Tibial nerve (tissue), 4 donors: ENCODE data around the gene HADHA. TPM values are rescaled to one million over a fixed set of nuclear protein-coding genes. Genes with fewer than 3 reads are reported as not detected.

Experiments used
- DNase-seq, 2 donors: peaks; one replicate each; pipeline ENCODE4 v3.0.0-alpha.2; 2019; ENCODE audit warnings: low spot score in 2 of 2
- H3K27ac ChIP-seq, 4 donors: fragments of 200-600 bp; sonication (generic) in 3 of 4; one replicate each; pipeline ENCODE4 v1.5.1; 2017 to 2019; ENCODE audit warnings: mild to moderate bottlenecking in 1 of 4
- H3K27me3 ChIP-seq, 2 donors: fragments of 200-600 bp; sonication (generic) in 1 of 2; one replicate each; pipeline versions ENCODE4 v1.5.1 to v1.6.0; 2017 to 2019
- H3K36me3 ChIP-seq, 3 donors: fragments of 200-600 bp; sonication (generic); one replicate each; pipeline ENCODE4 v1.5.1; 2018 to 2019
- H3K4me1 ChIP-seq, 4 donors: fragments of 200-600 bp; sonication (generic) in 3 of 4; one replicate each; pipeline ENCODE4 v1.5.1; 2017 to 2019
- H3K4me3 ChIP-seq, 4 donors: fragments of 200-600 bp; sonication (generic) in 3 of 4; one replicate each; pipeline ENCODE4 v1.5.1; 2017 to 2019; ENCODE audit warnings: mild to moderate bottlenecking in 1 of 4, moderate library complexity in 1 of 4
- H3K9me3 ChIP-seq, 4 donors: fragments of 200-600 bp; sonication (generic) in 3 of 4; one replicate each; pipeline ENCODE4 v1.5.1; 2017 to 2019
- EP300 ChIP-seq, 2 donors: sonication (generic); formaldehyde crosslinking; IDR thresholded peaks; one replicate each; pipeline ENCODE4 v1.6.1; 2017; ENCODE audit warnings: antibody characterized with exemption in 2 of 2, mild to moderate bottlenecking in 1 of 2
- POLR2A ChIP-seq, 2 donors: fragments of 450-650 bp; IDR thresholded peaks; one replicate each; pipeline ENCODE4 v1.6.1; 2017; ENCODE audit warnings: antibody characterized with exemption in 2 of 2, mild to moderate bottlenecking in 2 of 2, moderate library complexity in 2 of 2
- WGBS, 2 donors: methylation state at CpG; one replicate each; pipeline ENCODE4 v1.1.5; 2018; 5-methylcytosine and 5-hydroxymethylcytosine counted together
- total RNA-seq, 4 donors: library from RNA; depleted of rRNA; stranded (reverse); fragments of >200 nt; gene quantifications; one replicate each; pipeline ENCODE4 v1.1.0, GENCODE V29; 2016
- TF ChIP-seq, protein P1 (sequence below), 5 experiments: fragments of 200-600 bp in 3 of 5; fragments of 450-650 bp in 2 of 5; sonication (generic) in 3 of 5; IDR thresholded peaks; one replicate each; pipeline ENCODE4 v1.5.1; 2016 to 2019; ENCODE audit warnings: antibody characterized with exemption in 5 of 5, mild to moderate bottlenecking in 3 of 5, moderate library complexity in 2 of 5

HADHA gene
- total RNA-seq, 4 donors from 2014 or later = 91.8 to 115 (median 104) TPM

DNA sequence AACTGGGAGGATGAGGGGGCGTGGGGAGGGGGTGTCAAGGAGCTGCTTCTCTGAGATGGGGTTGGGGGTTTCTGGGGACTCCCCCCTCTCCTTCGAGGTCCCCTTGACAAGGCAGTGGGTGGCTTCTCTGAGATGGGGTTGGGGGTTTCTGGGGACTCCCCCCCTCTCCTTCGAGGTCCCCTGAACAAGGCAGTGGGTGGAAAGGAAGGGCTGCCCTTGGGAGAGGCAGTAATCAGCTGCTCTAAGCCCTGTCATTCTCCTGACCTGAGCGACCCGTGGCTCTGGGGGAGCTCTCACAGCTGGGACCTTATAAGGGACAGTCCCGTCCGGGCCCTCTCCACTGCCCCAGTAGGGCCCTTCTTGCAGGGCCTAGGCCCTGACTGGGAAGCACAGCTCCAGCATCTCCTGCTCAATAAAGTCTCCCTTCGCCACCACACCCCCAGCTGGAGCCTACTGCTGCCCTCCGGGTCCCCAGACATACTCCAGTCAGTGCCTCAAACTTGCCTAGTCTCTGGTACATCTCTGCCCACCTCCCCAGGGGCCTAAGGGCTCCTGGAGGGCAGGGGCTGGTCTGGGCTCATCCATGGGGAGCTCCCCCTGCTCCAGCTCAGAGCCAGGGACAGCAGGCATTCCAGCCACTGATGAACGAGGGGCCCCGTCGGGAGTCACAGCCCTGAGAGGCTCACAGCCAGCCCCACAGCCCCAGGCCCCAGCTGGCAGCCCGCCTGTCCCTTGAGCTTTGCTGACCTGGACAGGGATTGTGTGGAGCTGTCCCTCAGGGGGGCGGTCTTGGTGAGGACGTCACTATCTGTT, 68.8 kb downstream of the HADHA start:
- TF ChIP-seq POLR2A (IDR thresholded peaks at IDR 0.05) (no peak), EP300 (IDR thresholded peaks at IDR 0.05) (no peak)
- TF ChIP-seq, protein P1, sequence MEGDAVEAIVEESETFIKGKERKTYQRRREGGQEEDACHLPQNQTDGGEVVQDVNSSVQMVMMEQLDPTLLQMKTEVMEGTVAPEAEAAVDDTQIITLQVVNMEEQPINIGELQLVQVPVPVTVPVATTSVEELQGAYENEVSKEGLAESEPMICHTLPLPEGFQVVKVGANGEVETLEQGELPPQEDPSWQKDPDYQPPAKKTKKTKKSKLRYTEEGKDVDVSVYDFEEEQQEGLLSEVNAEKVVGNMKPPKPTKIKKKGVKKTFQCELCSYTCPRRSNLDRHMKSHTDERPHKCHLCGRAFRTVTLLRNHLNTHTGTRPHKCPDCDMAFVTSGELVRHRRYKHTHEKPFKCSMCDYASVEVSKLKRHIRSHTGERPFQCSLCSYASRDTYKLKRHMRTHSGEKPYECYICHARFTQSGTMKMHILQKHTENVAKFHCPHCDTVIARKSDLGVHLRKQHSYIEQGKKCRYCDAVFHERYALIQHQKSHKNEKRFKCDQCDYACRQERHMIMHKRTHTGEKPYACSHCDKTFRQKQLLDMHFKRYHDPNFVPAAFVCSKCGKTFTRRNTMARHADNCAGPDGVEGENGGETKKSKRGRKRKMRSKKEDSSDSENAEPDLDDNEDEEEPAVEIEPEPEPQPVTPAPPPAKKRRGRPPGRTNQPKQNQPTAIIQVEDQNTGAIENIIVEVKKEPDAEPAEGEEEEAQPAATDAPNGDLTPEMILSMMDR (IDR thresholded peaks at IDR 0.05) = no peak

DNA sequence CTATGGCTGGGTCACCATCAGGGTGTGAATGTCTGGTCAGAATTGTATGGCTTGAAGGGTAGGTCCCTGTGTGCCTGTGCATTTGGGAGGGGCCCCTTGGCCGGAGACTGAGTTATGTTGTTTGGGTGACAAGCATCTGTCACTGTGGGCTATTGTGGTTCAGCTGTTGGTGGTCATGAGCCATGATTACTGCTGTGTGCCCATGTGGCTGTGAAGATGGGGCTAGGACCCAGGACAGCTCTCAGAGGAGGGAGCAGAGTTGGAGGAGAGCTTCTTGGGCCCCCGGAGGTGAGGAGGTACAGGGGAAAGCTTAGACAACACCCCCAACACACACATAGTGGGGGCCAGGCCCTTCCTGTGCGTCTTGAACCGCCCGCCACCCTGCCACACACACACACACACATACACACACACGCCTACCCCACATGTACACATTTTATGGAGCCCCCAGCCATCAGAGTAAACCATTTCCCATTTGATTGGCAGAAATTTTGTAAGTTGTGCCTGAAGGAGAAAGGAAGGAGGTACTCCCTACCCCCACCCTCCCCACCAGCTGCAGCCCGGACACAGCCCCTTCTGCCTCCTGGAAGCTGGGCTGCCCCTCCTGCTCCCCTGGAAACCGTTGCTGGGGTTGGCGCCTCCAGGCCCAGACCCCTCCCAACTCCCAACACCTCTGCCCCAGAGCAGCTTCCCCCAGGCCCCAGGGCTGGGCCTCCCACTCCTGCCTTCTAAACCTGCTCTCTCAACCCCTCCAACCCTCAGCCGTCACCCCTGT, 69.6 kb downstream of the HADHA start:
- TF ChIP-seq EP300 (IDR thresholded peaks at IDR 0.05) (no peak), POLR2A (IDR thresholded peaks at IDR 0.05) (no peak)
- TF ChIP-seq, protein P1 (IDR thresholded peaks at IDR 0.05) = no peak
- no peaks in the 10 kb centered on the region for H3K36me3 ChIP-seq
- H3K4me3 ChIP-seq = no peak overlapping the region
- peaks cover 0 to 60% of the 10 kb centered on the region in 2 donors for H3K27me3 ChIP-seq
- DNase-seq = no peak
- H3K27ac ChIP-seq = no peak overlapping the region
- peaks cover 0 to 36% (median 20%) of the 10 kb centered on the region in 4 donors for H3K4me1 ChIP-seq
- no peaks in the 10 kb centered on the region for H3K9me3 ChIP-seq
- WGBS, 2 donors = 73 to 80% methylated on average over 10 of the region's 10 CpGs

More for the DNA sequence above, 68.8 kb downstream of the HADHA start:
- Histone ChIP-seq H3K9me3 (no peaks in the 10 kb centered on the region), H3K36me3 (no peaks in the 10 kb centered on the region), H3K4me1 (peaks cover 0 to 36% (median 20%) of the 10 kb centered on the region in 4 donors), H3K4me3 (no peak overlapping the region), H3K27me3 (peaks cover 0 to 62% of the 10 kb centered on the region in 2 donors), H3K27ac (no peak overlapping the region)
- no peak for DNase-seq
- 64 to 71% methylated on average over 10 to 15 of the region's 15 CpGs for WGBS, 2 donors

DNA sequence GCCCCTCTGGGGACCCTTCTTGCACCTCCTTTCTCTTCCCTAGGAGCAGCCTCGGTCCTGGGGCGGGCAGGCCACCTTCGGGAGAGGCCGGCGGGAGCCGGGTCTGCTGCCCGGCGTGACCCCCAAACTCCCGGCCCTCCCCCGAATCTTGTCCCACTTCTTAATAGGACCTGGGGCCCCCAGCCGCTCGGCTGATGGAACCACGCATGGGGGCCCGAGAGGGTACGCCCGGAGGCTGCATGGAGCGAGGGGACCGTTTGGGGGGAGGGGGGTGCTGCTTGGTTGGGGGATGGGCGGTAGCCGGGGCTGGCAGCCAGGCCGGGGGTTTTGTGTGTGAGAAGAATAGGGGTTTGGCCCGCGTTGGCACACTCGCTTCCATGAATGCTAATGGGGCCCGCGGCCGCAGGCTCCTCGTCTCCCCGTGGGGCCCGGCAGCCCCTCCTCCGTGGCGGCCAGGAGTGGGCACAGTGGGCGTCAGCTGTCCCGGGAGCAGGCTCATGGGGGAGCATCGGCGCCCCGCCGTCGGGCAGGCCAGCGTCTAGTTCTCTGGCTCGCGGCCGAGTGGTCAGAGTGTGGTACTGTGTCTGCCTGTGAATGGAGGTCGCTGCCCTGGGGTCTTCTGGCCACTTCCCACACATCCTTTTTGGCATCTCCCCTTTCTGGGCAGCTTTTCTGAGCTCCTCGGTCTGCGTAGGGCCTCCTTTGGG, 70.5 kb downstream of the HADHA start:
- peaks cover 0 to 50% of the 10 kb centered on the region in 2 donors for H3K27me3 ChIP-seq
- no peak overlapping the region for H3K27ac ChIP-seq
- H3K4me3 ChIP-seq = peak overlapping the region in 2 of 4 donors; percentile 41 to 49
- no peaks in the 10 kb centered on the region for H3K9me3 ChIP-seq
- no peak for DNase-seq
- 15 to 22% methylated on average over 27 to 29 of the region's 46 CpGs for WGBS, 2 donors
- no peak for TF ChIP-seq EP300 (IDR thresholded peaks at IDR 0.05)
- TF ChIP-seq, protein P1 (IDR thresholded peaks at IDR 0.05) = no peak
- H3K4me1 ChIP-seq = peaks cover 0 to 28% (median 15%) of the 10 kb centered on the region in 4 donors
- no peaks in the 10 kb centered on the region for H3K36me3 ChIP-seq

DNA sequence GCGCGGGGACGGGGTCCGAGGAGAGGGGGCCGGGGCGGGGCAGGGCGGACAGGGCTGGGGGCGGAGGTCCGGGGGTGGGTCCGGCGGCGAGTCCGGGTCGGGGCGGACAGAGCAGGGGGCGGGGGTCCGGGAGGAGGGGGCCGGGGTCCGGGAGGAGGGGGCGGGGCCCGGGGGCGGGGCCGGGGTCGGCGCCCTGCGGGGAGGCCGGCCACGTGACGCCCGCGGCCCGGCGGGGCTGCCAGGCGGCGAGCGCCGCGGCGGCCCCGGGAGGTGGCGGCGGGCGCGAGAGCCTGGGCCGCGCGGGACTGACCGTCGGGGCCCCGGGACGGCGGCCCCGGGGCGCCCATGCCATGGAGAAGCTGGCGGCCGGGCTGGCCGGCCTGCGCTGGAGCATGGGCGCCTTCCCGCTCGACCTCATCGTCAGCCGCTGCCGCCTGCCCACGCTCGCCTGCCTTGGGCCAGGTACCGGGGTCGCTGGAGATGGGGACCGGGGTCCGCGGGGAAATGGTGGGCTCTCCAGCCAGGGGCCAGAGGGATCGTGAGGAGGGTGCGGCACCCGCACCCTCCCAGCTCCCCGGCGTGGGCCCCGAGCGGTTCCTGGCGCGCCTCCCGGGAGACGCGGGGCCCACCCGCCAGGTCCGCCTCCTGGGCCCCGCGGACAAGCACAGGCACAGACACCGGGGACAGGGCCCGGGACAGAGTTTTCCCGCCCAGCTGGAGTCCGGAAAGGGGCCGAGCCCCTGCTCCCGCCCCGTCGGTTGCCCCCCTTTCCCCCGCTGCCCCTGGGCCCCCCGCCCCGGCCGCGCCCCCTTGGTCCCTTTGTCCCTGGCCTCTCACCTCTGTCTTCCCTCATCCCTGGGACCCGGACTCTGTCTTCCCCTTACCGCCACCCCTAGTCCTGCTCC, 71.3 kb downstream of the HADHA start, which contains the start of gene GAREM2:
GAREM2 (plus strand) TSS at position 218 of the 905 bp plus-strand sequence; CDS start at position 351, 133 bp downstream.
- DNase-seq = no peak
- Histone ChIP-seq H3K27me3 (peaks cover 0 to 48% of the 10 kb centered on the region in 2 donors), H3K4me3 (peak within 1 kb of the TSS in 3 of 4 donors; percentile 20 to 49 (median 41)), H3K27ac (no peak within 1 kb of the TSS), H3K9me3 (no peaks in the 10 kb centered on the region), H3K36me3 (no peaks in the 10 kb centered on the region), H3K4me1 (peaks cover 0 to 22% (median 10%) of the 10 kb centered on the region in 4 donors)
- 2% methylated on average over 13 to 39 of the region's 102 CpGs for WGBS, 2 donors
- TF ChIP-seq EP300 (IDR thresholded peaks at IDR 0.05) = no peak
- TF ChIP-seq, protein P1 (IDR thresholded peaks at IDR 0.05) = no peak
- no peak for TF ChIP-seq POLR2A (IDR thresholded peaks at IDR 0.05)
